ENCODE data around the gene USP4.

GRCh38 chr3:49266410-49267095, 73.3 kb downstream of the USP4 start:
- TF ChIP-seq, protein P1, sequence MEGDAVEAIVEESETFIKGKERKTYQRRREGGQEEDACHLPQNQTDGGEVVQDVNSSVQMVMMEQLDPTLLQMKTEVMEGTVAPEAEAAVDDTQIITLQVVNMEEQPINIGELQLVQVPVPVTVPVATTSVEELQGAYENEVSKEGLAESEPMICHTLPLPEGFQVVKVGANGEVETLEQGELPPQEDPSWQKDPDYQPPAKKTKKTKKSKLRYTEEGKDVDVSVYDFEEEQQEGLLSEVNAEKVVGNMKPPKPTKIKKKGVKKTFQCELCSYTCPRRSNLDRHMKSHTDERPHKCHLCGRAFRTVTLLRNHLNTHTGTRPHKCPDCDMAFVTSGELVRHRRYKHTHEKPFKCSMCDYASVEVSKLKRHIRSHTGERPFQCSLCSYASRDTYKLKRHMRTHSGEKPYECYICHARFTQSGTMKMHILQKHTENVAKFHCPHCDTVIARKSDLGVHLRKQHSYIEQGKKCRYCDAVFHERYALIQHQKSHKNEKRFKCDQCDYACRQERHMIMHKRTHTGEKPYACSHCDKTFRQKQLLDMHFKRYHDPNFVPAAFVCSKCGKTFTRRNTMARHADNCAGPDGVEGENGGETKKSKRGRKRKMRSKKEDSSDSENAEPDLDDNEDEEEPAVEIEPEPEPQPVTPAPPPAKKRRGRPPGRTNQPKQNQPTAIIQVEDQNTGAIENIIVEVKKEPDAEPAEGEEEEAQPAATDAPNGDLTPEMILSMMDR (IDR thresholded peaks at IDR 0.05) = no peak
- TF ChIP-seq POLR2A (IDR thresholded peaks at IDR 0.05) = no peak
